NCI-H146 treated with DMSO at 0.1 percent for 48 hours (cell line): Measurements from ENCODE around the gene STK38L.

Source experiments
- DNase-seq: peaks from one replicate; lab custom pipeline; 2025; ENCODE audit not compliant: unreplicated experiment; lab: John Stamatoyannopoulos, UW

STK38L gene

DNA sequence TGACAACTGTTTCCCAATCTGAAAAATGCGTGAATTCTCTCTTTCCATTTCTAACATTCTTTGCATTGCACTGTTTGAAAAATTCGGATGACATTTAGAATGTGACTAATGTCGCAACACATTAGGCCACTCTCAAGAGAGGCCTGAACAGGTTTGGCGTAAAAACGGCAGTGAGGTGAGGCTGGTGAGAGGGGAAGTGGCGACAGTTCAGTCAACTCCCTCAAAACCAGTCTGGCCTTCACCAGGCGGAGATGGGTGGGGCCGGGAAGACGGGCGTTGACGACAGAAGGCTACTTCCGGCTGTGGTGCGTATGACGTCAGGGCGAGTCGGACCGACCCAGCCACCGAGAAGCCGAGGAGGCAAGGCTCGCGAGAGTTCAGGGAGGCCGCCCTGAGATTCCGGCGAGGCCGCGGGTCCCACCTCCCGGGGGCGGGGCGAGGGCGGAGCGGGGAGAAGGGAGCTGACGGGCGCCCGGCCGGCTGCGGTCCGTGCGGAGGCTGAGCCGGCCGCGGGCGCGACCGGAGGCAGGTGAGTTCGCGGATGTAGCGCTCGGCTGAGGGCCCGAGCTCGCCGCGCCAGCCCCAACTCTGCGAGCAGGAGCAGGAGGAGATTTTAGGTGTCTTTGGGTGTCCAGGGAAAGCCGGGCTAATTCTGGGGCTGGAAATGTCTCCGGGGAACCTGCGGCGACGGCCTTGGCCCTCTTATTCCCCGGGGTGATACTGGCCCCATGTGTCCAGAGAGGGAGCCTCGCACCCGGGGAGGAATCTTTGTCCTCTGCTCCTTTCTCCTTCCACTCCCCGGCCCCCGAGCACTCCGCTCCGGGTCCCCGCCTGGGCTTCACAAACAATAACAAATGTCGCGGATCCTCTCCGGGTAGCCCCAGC is at the start of gene STK38L:
STK38L (plus strand) TSS at position 483 of the 885 bp plus-strand sequence. CDS start 53,435 bp downstream, outside the sequence.
- DNase-seq = peak; percentile 93

- DNase-seq = no peak
Measured at GRCh38 chr12:27194644-27195043, 49.4 kb upstream of the STK38L start.

DNA sequence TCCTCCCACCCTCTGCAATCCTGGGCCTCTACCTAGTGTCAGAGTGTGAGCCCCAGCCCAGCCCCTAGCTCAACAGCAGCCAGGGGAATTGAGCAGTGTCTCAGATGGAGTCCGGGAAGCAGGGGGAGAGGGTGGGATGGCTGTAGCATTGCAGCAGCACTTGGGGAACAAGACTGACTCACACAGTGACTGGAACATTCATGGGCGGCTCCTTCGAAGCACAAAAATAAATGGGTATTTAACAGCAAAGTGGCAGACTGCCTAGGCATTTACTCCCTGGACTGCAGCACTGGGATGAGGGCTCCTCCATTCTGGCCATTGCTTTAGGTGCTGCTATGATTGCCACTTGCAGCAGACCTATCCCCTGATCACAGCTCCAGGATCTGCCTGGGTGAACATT is 46.0 kb upstream of the STK38L start:
- no peak for DNase-seq

DNA sequence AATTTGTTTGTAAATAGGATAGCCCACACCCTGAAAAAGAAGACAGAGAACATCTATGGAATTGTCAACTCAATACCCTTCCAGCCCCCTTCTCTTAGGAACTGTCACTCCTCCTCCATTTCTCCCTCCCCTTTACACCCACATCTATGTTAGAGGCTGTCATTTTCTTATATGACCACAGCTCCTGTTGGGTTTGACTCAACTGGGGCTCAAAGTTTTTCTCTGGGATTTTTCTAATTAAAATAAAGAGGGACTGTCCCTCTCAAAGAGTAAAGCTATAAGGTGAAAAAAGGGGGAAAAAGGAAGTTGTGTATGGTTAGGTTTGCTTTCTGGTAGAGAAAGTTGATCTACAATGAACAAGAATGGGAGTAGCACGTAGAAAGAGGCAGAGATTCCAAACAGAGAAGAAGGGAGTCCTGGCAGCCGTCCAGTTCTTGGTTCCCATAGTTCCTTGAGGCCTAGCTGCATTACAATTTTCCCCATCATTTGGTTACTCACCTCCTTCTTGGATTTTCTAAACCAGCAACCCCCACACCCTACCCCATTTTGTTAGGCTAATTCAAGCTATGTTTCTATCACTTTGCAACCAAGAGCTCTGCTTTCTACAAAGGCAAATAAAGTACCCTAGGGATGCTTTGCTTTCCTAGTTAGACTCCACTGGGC is 44.3 kb upstream of the STK38L start:
- no peak for DNase-seq

GRCh38 chr12:27201169-27201568 is 42.9 kb upstream of the STK38L start:
- DNase-seq = no peak

DNA sequence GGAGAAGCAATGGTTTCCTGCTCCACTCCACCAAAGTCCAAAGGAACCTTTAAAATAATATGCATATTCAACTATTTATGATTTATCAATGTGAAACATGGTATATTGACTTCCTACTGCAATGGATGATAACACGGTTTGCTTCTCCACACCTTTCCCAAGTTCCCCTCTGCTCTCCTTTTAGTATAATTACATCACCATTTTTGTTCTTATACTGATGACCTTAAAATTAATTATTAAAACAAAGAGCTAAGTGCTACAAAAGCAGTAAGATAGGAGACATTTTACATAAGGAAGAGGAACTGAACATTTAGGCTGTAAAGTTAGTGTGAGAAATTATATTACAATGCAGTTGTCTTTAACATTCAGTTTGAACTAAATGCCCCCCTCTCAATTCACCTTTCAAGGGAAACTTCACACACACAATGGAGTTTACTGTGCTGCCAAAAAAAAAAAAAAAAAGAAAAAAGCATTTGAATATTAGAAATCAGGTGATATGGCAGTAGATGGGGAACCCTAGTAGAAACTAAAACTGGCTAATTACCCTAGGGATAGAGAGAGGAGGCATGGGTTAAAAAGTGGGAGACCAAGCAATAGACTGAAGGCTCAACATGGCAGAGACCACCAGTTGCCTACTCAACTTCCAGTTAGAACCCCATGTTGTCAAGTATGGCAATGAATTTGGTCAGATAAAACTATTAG is 37.1 kb upstream of the STK38L start:
- no peak for DNase-seq

DNA sequence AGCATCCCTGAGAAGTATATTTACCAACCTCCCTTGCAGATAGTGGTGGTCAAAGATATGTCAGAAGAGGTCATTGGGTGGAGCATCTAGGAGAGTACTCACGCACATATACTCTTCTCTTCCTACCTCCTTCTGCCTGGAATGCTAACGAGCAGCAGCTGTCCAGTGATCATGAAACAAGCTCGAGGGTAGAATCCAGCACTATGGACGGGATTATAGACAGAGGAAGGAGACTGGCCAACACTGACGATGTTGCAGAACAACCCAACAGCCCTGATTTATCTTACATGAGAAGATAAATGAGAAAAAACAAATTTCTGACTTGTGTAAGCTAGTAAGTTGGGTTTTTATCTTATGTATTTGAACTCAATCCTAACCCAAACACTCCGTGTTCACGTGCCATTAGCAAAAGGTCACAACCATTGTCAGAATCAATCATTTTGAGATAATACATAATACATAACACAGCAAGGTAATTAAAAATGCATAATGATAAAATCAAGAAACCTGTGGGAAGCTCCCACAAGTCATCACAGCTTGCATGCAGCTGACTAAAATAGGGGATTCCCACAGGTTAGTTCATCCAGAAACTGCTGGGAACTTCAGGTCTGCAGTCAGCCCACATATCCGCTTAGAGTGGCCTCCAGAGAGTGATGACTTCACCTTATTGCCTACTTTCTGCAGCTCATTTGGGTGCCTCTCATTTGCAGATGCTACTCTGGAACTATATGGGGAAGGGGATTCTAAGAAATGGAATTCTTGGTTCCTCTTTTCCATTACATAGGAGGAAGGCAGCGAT is 36.3 kb upstream of the STK38L start:
- DNase-seq = no peak

GRCh38 chr12:27208414-27208750 is 35.7 kb upstream of the STK38L start:
- DNase-seq = no peak

- no peak for DNase-seq
Measured at GRCh38 chr12:27209257-27209910, 34.7 kb upstream of the STK38L start.

DNA sequence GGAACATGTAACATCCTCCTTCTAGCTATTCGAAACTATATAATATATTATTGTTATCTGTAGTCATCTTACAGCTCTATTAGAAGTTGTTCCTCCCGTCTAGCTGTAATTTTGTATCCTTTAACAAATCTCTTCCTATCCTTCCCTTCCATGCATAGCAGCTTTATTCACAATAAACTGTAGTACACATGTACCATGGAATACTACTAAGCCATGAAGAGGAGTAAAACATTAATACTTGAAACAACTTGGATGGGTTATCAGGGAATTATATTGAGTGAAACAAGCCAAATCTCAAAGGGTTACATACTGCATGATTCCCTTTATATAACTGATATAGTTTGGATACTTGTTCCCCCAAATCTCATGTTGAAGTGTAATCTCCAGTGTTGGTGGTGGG is 33.9 kb upstream of the STK38L start:
- DNase-seq = no peak

GRCh38 chr12:27212861-27213260 is 31.2 kb upstream of the STK38L start:
- no peak for DNase-seq

DNA sequence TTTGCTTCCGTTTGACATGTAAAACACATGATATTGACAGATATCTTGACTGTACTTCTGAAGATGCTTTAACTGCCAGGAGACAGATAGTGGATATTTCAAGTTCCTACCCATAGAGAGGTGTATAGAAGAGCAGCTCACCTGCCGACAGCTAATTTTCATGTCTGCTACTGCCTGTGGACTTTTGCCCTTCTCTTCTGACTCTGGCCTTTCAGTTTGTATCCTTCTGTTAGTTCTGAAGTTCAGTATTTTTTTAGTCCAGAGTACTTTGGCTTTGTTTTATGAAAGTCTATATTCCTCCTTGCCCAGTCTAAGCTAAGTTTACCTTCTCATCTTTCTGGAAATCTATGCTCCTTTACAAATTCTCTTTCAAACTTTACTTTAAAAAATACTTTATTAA is 30.8 kb upstream of the STK38L start:
- DNase-seq = no peak

DNA sequence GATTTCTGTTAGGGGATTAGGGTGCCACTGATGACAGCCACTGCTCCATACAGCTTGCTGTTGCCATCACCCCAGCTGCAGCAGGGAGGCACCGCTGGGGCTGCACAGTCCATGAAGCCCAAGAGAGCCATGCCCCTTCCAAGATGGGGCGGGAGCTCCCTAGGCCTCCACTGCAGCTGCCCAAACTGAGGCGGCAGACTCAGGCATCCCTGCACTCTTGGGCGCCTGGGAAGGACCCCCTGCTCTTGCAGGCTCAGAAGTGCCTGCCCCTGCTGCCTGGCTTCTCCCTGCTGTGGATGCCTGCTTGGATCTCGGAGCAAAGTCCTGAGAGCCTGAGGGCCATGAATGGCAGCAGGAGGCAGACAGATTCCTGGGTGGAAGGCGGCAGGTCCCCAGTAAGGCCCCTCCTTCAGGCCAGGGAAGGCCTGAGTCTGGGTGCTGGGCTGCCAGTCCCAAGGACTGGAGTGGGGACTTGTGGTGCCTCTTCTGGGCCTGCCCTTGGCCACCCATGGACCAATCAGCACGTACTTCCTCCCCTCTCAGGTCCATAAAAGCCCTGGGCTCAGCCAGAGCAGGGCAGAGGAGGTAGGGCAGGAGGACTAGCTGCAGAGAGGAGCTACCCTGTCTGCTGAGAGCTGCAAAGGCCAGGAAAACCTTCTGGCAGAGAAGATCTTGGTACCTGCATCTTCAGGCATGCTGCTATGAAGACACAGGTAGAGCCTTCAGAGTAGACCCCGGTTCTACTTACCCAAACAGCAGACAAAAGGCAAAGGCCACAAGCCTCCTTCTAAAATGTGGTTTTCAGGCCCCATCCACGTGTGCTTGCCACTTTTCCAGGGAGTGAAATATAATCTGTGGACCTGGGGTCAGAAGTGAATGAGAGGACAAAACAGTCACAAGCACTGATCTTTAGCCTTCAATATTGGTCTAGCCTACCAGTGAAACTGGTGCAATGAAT is 30.0 kb upstream of the STK38L start:
- DNase-seq = no peak

GRCh38 chr12:27217590-27217989 is 26.5 kb upstream of the STK38L start:
- DNase-seq = no peak

GRCh38 chr12:27219693-27220054 is 24.4 kb upstream of the STK38L start:
- no peak for DNase-seq

- no peak for DNase-seq
Measured at GRCh38 chr12:27220055-27220987, 23.8 kb upstream of the STK38L start.

- no peak for DNase-seq
Measured at GRCh38 chr12:27220988-27221345, 23.1 kb upstream of the STK38L start.

GRCh38 chr12:27221625-27222387 is 22.3 kb upstream of the STK38L start:
- no peak for DNase-seq
